ENCODE data around the gene MOBP.

MOBP gene

DNA sequence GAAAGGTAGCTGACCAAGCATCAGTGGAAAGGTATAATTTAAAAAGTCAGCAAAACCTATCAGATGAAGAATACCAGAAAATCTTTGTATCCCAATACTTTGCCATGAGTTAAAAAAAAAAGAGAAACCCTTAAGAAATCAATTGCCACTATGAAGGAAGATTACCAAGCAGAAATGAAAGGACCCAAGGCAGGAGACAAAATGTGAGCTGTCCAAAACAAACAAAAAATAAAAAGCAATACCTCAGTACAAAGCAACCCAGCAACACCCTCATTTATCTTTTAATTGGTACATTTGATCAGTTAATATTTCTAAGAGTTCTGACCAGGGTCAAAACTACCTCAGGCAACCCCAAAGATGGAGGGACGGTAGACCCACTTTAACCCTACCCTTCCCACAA, 65.3 kb downstream of the MOBP start:
- Histone ChIP-seq H3K36me3 (no peaks in the 10 kb centered on the region), H3K4me1 (ENCODE audit: control insufficient read depth in 1 of 2, insufficient read depth in 1 of 2, low read depth in 1 of 2, low read length in 1 of 2) (no peaks in the 10 kb centered on the region), H3K27ac (no peak overlapping the region), H3K9me3 (no peaks in the 10 kb centered on the region), H3K27me3 (no peaks in the 10 kb centered on the region), H3K4me3 (ENCODE audit: low read depth in 1 of 2, low read length in 1 of 2) (no peak overlapping the region)
- TF ChIP-seq, protein P1, sequence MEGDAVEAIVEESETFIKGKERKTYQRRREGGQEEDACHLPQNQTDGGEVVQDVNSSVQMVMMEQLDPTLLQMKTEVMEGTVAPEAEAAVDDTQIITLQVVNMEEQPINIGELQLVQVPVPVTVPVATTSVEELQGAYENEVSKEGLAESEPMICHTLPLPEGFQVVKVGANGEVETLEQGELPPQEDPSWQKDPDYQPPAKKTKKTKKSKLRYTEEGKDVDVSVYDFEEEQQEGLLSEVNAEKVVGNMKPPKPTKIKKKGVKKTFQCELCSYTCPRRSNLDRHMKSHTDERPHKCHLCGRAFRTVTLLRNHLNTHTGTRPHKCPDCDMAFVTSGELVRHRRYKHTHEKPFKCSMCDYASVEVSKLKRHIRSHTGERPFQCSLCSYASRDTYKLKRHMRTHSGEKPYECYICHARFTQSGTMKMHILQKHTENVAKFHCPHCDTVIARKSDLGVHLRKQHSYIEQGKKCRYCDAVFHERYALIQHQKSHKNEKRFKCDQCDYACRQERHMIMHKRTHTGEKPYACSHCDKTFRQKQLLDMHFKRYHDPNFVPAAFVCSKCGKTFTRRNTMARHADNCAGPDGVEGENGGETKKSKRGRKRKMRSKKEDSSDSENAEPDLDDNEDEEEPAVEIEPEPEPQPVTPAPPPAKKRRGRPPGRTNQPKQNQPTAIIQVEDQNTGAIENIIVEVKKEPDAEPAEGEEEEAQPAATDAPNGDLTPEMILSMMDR (IDR thresholded peaks at IDR 0.05), result no peak

DNA sequence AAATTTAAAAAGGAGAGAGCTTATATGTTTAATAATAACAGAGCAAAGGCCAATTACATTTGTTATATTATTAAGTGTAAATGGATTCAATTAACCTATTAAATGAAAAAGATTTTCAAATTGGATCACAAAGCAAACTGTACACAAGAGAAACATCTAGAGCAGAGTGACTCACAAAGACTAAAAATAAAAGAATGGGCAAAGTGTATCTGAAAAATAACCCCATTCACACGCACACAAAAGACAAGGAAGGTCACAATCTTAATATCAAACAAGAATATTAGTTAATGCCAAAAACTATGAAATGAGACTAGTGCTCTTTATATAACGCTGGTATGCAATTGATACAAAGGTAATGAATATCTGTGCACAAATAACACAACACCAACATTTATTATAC, 65.7 kb downstream of the MOBP start:
- H3K36me3 ChIP-seq, result no peaks in the 10 kb centered on the region
- no peaks in the 10 kb centered on the region for H3K9me3 ChIP-seq
- no peaks in the 10 kb centered on the region for H3K27me3 ChIP-seq
- H3K27ac ChIP-seq, result no peak overlapping the region
- TF ChIP-seq, protein P1 (IDR thresholded peaks at IDR 0.05), result no peak
- H3K4me1 ChIP-seq (ENCODE audit: control insufficient read depth in 1 of 2, insufficient read depth in 1 of 2, low read depth in 1 of 2, low read length in 1 of 2), result no peaks in the 10 kb centered on the region
- no peak overlapping the region for H3K4me3 ChIP-seq (ENCODE audit: low read depth in 1 of 2, low read length in 1 of 2)

DNA sequence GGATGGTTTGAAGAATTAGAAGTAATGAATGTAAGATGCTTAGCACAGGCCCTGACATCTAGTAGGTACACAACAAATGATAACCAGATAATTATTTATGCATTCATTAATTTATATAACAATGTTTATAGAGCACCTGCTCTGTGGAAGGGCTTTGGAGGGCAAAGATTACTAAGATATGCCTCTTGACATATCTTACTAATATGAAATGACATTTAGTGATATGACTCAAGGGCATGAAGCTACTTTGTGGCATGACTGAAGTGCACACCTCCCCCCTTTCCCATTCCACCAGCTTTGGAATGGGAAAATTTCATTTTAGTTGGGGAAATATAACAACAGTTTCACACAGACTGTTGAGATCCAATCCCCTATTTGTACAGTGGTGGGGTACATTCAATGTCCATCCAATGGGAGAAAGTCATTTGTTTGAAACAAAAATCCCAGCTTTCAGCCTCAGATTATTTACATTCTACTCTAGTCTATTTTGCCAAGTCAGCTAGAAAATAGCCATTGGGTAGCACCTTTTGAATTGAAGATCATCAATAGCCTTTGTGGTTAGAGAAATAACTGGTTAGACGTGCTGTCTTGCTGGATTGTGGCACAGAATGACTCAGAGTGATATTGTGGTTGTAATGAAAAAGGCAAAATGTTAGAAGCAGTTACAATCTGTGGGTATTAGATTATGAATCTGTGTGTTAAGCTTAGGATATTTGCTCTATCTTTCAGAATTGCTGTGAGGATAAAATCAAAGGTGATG, 72.9 kb downstream of the MOBP start:
- Histone ChIP-seq H3K27ac (no peak overlapping the region), H3K4me3 (ENCODE audit: low read depth in 1 of 2, low read length in 1 of 2) (no peak overlapping the region), H3K4me1 (ENCODE audit: control insufficient read depth in 1 of 2, insufficient read depth in 1 of 2, low read depth in 1 of 2, low read length in 1 of 2) (no peaks in the 10 kb centered on the region), H3K36me3 (no peaks in the 10 kb centered on the region), H3K9me3 (no peaks in the 10 kb centered on the region), H3K27me3 (no peaks in the 10 kb centered on the region)
- TF ChIP-seq, protein P1 (IDR thresholded peaks at IDR 0.05), result no peak

DNA sequence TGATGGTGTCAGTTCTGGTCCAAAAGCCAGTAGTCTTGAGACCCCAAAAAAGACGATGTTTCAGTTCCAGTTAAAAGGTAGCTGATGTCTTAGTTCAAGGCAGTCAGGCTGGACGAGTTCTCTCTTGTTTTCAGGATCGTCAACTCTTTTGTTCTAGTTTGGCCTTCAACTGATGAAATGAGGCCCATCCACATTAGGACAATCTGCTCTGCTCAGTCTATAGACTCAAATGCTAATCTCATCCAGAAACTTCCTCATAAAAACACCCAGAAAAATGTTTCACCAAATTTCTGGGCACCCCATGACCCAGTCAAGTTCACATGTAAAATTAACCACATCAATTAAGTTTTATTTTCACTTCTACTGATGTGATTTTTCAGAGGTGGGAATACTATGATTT, 74.0 kb downstream of the MOBP start:
- no peaks in the 10 kb centered on the region for H3K4me1 ChIP-seq (ENCODE audit: control insufficient read depth in 1 of 2, insufficient read depth in 1 of 2, low read depth in 1 of 2, low read length in 1 of 2)
- H3K4me3 ChIP-seq (ENCODE audit: low read depth in 1 of 2, low read length in 1 of 2), result no peak overlapping the region
- TF ChIP-seq, protein P1 (IDR thresholded peaks at IDR 0.05), result no peak

DNA sequence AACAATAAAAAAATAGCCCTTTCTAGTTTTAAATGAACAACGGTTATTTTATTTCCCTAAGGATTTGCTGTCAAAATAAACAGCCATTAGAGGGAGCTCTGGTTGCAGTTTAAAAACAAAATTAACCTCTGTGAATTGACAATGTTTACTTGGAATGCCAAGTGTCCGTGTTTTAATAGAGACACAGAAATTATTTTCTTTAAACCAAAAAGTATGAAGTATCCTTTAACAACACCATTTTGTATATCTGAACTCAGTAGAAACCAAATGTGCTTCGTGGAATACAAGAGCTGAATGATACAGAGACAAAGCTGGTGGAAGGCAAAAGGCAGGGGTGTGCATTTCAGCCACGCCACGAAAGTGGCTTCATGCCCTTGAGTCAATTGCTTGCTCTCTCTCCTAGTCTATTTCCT, 74.4 kb downstream of the MOBP start:
- no peak overlapping the region for H3K27ac ChIP-seq
- H3K4me3 ChIP-seq (ENCODE audit: low read depth in 1 of 2, low read length in 1 of 2), result no peak overlapping the region

More for the DNA sequence above, 74.0 kb downstream of the MOBP start:
- no peaks in the 10 kb centered on the region for H3K36me3 ChIP-seq
- H3K27me3 ChIP-seq, result no peaks in the 10 kb centered on the region
- H3K9me3 ChIP-seq, result no peaks in the 10 kb centered on the region
- H3K27ac ChIP-seq, result no peak overlapping the region

More for the DNA sequence above, 74.4 kb downstream of the MOBP start:
- Histone ChIP-seq H3K36me3 (no peaks in the 10 kb centered on the region), H3K4me1 (ENCODE audit: control insufficient read depth in 1 of 2, insufficient read depth in 1 of 2, low read depth in 1 of 2, low read length in 1 of 2) (no peaks in the 10 kb centered on the region), H3K27me3 (no peaks in the 10 kb centered on the region), H3K9me3 (no peaks in the 10 kb centered on the region)
- TF ChIP-seq, protein P1 (IDR thresholded peaks at IDR 0.05), result no peak

All from neutrophil (primary cell).